TTC549 (cell line): ENCODE results near the gene EBF3.

Experiments
- FAIRE-seq: peaks from 2 replicates; lab custom pipeline; 2012; peaks lifted over from hg19 to GRCh38; lab: Jason Lieb, UNC

Gene EBF3

GRCh38 chr10:129836253-129836652, 127.8 kb downstream of the EBF3 start:
- no peak for FAIRE-seq

- no peak for FAIRE-seq
These were observed 129.9 kb downstream of the EBF3 start for GRCh38 chr10:129833994-129834739.

GRCh38 chr10:129833468-129833950, 130.6 kb downstream of the EBF3 start:
- FAIRE-seq = no peak

GRCh38 chr10:129832573-129833467, 131.3 kb downstream of the EBF3 start:
- no peak for FAIRE-seq

- no peak for FAIRE-seq
These were observed 132.9 kb downstream of the EBF3 start for GRCh38 chr10:129831150-129831549.

- no peak for FAIRE-seq
These were observed 138.2 kb downstream of the EBF3 start for GRCh38 chr10:129825826-129826225.

GRCh38 chr10:129825221-129825620, 138.9 kb downstream of the EBF3 start:
- FAIRE-seq = no peak

GRCh38 chr10:129820451-129820850, 143.6 kb downstream of the EBF3 start:
- FAIRE-seq = no peak

- FAIRE-seq = no peak
These were observed 147.4 kb downstream of the EBF3 start for GRCh38 chr10:129816656-129817045.

GRCh38 chr10:129815898-129816655, 148.0 kb downstream of the EBF3 start:
- FAIRE-seq = no peak

- FAIRE-seq = no peak
These were observed 149.1 kb downstream of the EBF3 start for GRCh38 chr10:129814681-129815646.

- FAIRE-seq = no peak
These were observed 151.7 kb downstream of the EBF3 start for GRCh38 chr10:129812398-129812797.

- no peak for FAIRE-seq
These were observed 152.9 kb downstream of the EBF3 start for GRCh38 chr10:129811208-129811607.

GRCh38 chr10:129809841-129810240, 154.2 kb downstream of the EBF3 start:
- FAIRE-seq = no peak

GRCh38 chr10:129809431-129809830, 154.6 kb downstream of the EBF3 start:
- no peak for FAIRE-seq

- no peak for FAIRE-seq
These were observed 155.7 kb downstream of the EBF3 start for GRCh38 chr10:129808092-129808983.

- FAIRE-seq = no peak
These were observed 156.9 kb downstream of the EBF3 start for GRCh38 chr10:129807211-129807610.

- FAIRE-seq = no peak
These were observed 163.2 kb downstream of the EBF3 start for GRCh38 chr10:129800796-129801340.

GRCh38 chr10:129799942-129800341, 164.1 kb downstream of the EBF3 start:
- FAIRE-seq = no peak
